ENCODE data around the gene SORCS2.

DNA sequence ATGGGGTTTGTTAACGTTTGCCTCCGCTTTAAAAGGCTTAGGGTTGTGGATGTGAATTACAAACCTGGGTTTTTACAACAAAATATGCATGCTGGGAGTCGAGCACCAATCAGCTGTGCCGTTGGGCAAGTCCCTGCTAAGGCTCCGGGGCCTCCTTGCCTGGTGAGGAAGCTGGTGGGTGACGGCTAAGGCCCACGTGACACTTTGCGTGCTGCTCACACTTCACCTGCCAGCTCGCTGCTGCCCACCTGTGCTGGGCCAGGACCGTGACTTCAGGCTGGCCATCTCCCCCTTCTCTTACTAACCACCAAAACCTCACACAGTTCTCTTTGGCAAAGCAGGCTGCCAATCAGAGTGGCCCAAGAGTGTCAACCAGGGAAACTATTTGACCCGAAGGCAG lies 569.0 kb downstream of the SORCS2 start:
- TF ChIP-seq, protein P1, sequence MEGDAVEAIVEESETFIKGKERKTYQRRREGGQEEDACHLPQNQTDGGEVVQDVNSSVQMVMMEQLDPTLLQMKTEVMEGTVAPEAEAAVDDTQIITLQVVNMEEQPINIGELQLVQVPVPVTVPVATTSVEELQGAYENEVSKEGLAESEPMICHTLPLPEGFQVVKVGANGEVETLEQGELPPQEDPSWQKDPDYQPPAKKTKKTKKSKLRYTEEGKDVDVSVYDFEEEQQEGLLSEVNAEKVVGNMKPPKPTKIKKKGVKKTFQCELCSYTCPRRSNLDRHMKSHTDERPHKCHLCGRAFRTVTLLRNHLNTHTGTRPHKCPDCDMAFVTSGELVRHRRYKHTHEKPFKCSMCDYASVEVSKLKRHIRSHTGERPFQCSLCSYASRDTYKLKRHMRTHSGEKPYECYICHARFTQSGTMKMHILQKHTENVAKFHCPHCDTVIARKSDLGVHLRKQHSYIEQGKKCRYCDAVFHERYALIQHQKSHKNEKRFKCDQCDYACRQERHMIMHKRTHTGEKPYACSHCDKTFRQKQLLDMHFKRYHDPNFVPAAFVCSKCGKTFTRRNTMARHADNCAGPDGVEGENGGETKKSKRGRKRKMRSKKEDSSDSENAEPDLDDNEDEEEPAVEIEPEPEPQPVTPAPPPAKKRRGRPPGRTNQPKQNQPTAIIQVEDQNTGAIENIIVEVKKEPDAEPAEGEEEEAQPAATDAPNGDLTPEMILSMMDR (IDR thresholded peaks at IDR 0.05; ENCODE audit: low read depth, low read length, poor library complexity, severe bottlenecking): no peak
- TF ChIP-seq EZH2phosphoT487 (IDR thresholded peaks at IDR 0.05; ENCODE audit: borderline replicate concordance, low read length): no peak

Data from DOHH2 (cell line).